HG03139 (cell line): Measurements from ENCODE around the gene TRAPPC2.
"Not testable (repeated sequence)": the region's sequence is repeated elsewhere in the genome, so short reads cannot be mapped to it uniquely, and the experiment has no call there.

Experiments
- ATAC-seq: cut with Tn5 transposase; IDR thresholded peaks from one replicate; pipeline ENCODE4 v1.9.1; 2021; ENCODE audit not compliant: unreplicated experiment

The TRAPPC2 gene

DNA sequence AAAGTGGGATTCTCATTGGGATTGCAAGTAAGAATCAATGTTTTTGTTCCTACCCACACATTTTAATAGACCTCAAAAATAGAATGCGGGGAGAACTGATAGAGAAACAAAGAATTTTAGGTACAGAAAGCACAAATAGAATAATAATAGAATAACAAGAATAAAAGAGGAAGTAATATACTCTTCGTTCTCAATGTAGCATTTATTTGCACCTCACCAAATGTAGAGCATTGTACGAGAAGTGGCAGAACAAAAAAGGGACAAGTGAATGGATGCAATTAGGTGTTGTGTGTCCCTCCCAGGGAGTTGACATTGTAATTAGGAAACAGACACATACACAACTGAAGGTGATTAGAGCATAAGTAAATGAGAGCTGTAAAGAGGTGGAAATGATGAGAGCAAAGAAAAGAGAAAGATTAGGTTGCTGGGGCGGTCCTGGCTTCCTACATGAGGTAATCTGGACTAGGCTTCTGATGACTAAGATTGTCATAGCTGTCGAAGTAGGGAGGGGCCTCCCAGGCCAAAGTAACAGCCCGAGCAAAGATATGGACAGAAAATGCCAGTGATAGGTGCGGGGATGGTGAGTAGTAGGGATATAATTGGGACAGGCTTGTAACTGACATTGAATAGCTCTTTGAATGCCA, 35.1 kb downstream of the TRAPPC2 start:
- ATAC-seq: no peak

DNA sequence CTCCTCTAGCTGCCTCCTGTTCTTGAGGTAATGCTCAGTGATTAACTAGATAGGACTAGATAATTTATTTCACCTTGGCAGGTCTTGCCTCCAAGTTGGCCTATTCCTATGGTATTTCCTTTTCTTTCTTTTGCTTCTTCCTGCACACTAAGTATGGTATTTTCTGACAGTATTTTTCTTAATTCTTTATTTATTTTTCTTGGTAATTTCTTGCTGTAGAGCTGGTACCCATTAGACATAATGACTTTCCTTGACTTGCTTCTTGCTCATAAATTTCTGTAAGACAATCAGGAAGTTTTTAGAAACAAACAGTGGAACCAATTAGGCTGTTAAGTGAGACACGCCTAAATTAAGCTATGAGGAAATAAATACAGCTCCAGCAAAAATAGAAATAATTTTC, 36.0 kb downstream of the TRAPPC2 start:
- ATAC-seq: no peak

DNA sequence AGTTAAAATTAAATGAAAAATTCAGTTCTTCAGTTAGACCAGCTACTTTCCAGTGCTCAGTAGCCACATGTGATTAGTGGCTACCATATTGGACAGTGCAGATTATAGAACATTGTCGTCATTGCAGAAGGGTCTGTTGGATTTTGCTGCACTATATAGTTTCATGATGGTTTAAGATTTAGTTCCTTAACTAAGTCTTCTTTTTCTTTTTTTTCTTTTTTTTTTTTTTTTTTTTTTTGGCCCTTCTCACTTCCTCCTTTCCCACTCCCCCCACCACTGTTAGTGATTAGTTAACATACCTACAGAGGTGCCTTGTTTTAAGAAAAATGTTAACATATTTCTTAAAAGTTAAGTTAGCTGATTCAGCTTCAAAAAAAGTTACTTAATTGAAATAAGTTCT, 36.4 kb downstream of the TRAPPC2 start:
- ATAC-seq: no peak

DNA sequence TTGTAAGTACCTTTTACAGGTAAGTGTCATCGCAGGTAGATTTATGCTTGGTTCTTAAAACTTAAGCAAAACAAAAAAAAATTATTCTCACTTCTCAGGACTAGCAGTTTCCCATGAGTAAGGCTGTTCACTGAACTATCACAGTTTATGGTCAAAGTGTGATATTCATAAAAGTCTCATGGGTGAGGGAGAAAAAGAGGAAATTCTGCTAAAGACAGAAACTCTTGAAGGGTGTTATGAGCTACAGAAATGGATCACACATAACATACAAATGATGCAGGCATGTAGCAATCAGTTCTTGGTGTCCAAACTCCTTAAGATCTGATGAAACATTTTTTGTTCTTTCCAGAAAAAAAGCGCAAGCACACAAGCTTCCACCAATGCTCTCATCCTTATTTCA, 37.0 kb downstream of the TRAPPC2 start:
- ATAC-seq: peak; percentile 64

DNA sequence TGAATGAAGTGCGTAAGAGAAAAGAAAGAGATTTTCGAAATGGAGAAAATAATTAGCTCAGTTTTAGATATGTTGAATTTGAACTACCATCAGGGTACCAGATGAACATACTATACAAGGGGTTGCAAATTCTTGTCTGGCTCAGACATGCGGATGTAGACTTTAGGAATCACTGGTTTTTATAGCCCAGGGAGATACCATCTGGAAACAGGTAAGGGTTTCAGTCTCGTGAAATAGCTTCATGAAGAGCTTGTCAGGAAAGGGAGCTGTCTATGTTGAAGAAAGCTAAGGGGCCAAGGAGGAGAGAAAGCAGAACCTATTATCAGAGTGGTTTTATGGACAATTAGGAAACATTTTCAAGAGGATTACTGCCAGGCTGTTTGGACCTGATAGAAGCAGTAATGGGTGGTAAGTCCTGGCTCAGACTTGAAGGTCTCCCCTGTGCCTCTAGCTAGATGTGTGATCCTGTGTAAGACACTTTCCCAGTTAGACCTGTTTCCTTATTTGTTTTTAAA, 38.8 kb downstream of the TRAPPC2 start:
- ATAC-seq: no peak

DNA sequence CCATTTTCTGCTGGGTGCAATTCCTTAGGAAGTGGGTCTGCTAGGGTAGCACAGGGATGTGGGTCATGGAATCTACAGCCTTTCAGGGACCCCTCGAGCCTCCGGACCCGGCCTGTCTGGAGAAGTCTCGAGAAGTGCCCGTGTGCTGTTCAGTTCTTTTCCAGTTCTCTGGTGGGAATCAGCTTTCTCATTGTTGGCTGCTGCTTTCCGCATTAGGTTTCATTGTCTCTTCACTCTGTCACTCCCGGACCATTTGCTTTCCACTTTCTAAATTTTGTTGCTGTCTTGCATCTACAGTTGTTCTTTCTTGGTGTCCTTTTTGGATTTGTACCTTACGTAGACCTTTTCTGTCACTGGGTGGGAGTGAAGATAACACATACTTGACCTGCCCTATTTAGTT, 39.4 kb downstream of the TRAPPC2 start:
- ATAC-seq: no peak

DNA sequence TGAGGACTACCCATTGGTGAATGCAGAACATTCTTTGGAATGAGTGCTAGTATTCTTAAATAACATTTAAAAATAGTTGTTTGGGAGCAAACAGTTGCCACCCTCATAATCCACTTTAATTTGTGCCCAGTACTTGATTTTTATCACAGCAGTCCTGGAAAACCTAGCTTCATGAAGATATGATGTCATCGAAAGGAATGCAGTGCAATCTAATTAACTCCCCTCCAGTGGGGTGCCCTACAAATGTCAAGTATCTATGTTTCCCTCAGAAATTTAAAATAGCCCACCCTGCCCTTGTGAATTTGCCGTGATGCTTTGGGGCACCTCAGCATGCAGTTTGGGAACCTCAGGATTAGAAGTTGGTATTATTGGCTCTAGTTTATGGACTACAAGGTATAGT, 40.1 kb downstream of the TRAPPC2 start:
- no peak for ATAC-seq

DNA sequence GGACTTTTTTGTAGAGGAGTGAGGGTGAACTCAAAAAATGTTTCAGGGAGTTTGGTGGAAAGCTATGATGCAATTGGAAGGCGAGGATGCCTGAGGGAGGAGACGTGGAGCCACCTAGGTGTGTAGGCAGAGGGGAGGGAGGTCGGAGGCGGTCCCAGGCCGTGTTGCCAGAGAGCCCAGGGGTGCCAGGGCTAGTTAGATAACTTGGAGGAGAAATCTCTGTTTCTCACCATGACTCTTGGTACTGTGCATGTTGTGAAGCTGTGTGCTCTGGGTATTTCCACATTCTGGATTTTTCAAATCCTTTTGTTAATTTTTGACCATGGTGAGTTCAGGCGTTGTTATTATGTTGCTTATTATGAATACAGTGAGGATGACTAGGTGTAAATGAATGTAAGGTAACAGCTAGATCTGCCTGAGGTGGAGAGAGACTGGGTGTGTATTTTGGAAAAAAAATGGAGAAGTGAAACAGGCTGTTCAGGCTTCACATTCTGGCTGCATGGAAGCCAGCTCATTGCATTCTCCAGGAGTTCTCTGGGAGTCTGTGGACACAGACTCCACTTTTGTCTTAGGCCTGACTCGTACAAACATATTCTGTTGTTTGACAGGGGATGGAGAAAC, 41.0 kb downstream of the TRAPPC2 start:
- ATAC-seq: no peak

DNA sequence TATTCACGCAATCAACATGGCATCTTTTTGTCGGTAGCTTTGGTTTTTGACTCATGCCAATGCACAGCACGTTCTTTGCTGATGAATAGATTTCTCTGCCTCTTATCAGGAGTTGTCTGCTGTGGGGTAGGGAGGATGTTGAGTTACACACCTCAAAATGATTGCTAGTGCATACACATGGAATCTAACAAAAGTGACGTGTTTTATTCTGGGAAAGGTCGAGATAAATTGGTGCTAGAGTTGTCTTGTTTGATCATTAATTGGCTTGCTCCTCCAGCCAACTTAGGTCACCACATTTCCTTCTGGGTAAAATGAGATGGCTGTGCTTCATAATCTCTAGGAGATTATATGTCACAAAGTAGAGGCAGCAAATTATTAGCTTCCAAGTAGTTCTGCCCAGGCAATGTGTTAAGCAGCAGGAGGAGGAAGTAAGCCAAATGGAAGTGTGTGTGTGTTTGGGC, 41.6 kb downstream of the TRAPPC2 start:
- no peak for ATAC-seq

DNA sequence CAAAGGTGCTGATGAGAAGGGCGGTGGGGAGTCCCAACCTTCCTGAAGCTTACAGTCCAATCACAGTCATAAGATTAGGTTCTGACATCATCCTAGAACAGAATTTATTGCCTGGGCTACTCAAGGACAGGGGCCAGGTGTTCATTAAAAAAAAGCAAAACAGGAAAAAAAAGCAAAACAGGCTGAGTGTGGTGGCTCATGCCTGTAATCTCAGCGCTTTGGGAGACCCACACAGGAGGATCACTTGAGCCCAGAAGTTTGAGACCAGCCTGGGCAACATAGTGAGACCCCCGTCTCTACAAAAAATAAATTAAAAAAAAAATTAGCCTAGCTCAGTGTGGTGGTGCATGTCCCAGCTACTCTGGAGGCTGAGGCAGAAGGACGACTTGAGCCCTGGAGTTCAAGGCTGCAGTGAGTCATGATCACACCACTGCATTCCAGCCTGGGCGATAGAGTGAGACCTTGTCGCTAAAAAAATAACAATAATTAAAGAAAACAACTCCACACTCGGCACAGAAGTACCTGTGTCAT, 42.5 kb downstream of the TRAPPC2 start:
- no peak for ATAC-seq

DNA sequence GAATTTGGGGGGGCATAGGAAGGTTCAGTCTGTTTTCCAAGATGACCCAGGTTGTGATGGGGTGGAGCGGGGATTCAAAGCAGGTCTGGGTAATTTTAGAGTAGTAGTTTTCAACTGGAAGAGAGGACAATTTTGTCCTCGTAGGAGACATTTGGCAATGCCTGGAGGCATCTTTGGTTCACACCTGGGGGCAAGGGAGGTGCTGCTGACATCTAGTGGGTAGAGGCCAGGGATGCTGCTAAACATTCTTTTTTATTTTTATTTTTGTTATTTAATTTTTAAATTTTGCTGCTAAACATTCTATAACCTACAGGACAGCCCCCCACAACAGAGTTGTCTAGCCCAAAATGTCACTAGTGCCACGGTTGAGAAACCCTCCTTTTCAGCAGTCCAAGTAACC, 43.6 kb downstream of the TRAPPC2 start:
- ATAC-seq: no peak

DNA sequence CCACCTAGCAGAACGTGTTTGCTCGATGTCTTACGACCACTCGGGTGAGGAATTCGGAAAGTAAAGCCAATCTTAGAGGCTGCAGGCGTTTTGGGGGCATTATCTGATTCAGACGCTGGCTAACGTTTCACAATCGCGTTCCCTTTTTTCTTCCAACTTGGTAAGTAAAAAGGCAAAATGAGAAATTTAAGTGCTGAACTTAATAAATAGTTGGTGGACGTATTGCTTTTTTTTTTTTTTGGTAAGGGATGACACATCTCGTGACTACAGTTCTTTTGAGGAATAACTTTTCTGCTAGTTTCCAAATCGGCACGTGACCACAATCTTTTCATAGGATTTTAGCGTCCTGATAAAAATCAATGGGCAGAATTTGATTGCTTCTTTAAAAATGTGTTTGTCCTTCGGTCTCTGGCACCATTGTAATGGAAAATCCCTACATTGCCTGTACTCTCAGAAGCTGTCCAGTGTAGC, 44.6 kb downstream of the TRAPPC2 start:
- no peak for ATAC-seq

DNA sequence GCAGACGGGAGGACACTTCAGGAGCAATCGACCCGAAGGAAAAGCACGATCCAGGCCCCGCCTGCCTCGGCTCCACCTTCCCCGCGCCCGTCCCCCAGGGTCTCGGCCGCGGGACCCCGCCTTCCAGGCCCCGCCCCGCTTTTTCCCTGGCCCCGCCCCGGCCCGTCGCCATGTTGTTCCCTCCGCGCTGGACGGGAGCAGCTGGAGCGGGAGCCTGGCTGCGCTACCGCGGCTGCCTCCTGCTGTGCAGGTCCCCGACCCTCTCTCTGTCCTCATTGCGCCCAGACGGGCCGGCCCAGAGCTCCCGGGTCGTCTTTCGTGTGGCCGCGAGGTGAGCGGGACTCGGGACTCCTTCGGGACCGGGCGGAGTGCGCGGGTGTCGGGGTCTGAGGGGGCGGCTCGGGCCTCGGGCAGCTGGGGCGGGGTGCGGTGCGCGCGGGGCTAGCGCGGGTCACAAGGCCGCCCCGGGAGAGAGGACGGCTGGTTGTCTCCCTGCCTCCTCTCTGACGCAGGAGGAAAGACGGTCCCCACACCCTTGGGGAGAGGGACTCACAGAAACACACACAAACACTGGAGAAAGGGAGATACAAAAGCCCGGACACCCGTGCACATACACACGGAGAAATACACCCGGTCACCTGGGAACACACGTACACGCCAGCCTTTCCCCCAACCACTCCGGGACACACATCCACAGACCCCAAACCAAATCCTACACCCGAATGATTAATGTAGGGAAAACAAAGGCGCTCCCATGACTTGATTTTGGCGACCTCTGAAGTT, 45.3 kb downstream of the TRAPPC2 start, which contains the start of gene RAB9A:
RAB9A (plus strand) TSS at position 171 of the 783 bp plus-strand sequence. CDS start 19,619 bp downstream, outside the sequence.
- ATAC-seq: peak; percentile 60

DNA sequence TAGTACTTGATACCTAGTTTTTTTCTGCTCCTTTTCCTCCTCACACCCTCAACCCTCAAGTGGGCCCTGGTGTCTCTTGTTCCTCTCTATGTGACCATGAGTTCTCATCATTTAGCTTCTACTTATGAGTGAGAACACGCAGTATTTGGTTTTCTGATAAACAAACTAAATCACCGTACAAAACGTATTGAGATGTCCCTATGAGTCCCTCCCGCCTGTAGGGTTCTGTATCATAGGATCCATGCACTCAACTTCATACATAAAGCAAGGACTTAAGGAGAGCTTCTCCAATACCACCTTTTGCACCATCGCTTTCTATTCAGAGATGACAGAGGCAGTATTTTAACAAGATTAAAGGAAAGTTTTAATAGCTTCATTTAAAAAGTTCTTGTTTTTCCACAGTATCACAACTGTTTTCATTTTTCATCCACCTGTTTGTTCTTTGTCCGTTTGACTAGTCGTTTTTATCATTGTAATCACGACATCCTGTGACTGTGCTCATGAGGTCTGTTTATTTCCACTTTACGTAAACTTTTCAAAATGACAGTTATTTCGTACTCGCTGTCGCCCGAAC, 45.9 kb downstream of the TRAPPC2 start:
- no peak for ATAC-seq

DNA sequence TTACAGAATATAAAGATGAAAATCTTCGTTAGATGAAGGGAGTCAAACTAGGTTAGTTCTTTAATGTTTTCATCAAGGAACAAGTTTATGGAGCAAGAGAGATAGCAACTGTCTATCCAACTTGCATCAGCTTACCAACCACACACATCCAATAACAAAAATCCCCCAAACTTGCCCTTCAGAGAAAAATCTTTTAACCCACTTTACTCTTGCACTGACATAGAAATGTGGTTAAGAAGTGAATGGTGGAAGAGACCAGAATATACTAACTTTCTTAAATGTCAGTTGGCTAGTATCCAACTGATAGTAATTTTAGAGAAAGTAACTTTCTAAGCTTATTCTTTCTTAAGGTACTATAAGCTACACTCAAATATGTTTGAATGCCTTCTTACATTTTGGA, 47.2 kb downstream of the TRAPPC2 start:
- ATAC-seq: no peak

DNA sequence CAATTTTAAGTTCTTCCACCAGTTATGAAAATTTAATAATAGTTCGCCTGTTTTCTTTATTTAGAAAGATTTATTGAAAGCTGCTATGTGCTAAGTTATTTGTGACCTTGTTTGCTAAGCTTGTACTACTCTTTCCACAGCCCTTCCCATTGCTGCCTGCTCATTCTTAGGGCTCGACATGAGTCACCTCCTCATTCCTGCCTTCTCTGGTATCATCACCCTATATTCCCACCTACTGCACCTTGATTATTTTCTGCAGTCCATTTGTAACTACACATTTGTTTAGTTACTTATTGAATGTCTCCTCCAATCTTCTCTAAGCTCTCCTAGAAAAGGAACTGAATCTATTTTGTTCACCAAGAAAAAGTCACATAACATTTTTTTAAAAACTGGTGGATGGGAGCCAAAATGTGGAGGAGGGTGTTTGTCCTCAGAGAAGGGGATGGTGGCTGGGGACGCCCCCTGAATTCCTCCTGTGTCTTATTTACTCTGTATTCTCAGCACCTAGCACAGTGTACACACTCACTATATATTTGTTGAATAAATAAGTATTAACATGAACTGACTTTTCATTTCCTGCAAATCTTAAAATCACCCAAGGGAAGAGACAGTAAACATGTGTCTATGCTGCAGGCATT, 49.2 kb downstream of the TRAPPC2 start:
- ATAC-seq: no peak

DNA sequence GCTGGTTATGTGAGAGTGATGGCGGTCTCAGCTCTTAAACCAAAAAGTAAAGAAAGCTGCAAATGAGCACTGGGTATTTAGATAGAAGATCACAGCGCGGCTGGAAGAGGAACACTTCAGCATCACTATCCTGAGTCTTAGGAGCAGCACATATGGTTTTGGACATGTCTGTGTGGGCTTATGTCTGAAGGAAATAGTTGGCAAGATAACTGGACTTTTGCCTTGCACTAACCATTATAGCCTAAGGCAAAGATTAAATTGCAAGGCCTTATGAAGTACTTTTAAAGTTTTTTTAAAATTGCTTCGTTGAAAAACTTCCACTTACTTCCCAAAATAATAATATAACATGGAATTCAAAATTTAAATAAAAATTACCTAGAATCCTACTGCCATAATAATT, 50.1 kb downstream of the TRAPPC2 start:
- no peak for ATAC-seq

DNA sequence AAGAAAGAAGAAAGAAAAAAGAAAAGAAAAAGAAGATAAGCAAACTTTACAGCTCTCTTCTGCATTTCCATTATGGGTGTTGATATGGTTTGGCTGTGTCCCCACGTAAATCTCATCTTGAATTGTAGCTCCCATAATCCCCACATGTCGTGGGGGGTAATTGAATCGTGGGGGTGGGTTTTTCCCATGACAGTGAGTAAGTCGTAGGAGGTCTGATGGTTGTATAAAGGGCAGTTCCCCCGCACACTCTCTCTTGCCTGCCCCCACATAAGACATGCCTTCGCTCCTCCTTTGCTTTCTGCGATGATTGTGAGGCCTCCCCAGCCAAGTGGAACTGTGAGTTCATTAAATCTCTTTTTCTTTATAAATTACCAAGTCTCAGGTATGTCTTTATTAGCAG, 52.8 kb downstream of the TRAPPC2 start:
- no peak for ATAC-seq

DNA sequence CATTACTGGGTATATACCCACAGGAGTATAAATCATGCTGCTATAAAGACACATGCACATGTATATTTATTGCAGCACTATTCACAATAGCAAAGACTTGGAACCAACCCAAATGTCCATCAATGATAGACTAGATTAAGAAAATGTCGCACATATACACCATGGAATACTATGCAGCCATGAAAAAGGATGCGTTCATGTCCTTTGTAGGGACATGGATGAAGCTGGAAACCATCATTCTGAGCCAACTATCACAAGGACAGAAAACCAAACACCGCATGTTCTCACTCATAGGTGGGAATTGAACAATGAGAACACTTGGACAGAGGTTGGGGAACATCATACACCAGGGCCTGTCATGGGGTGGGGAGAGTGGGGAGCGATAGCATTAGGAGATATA, 54.7 kb downstream of the TRAPPC2 start:
- not testable (repeated sequence) for ATAC-seq

DNA sequence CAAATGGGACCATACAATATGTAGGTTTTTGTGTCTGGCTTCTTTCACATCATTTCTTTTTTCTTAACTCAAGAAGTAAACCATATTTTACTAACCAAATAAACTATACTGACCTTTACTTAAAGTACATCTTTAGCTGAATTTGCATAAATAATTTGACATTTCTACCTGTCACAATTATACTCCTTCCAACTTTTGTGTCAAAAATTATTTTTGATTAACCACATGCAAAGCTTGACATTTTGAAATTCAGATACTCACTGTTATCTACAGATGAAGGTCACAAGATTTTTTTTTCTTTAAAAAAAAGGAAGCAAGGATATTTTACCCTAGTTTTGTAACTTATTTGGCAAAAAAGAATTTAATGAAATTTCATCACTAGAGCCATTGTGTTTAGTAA, 57.5 kb downstream of the TRAPPC2 start:
- no peak for ATAC-seq

DNA sequence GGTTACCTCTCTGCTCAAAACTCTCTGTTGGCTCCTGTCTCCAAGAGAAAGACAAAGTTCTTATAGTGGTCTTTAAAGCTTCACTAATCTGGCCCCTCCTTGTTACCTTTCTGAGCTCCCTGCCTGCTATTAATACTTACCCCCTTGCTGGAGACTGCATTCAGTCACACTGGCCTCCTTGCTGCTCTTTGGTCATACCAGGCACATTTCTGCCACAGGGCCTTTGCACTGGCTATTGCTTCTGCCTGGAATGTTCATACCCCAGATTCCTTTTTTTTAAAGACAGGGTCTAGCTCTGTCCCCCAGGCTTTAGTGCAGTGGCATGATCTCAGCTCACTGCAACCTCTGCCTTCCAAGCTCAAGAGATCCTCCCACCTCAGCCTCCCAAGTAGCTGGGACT, 61.4 kb downstream of the TRAPPC2 start:
- ATAC-seq: no peak
